EH (cell line): ENCODE measurements around the gene NEURL1B.

Experiments used
- DNase-seq: peaks from one replicate; pipeline ENCODE4 v3.0.0-alpha.2; 2015; ENCODE audit warnings: low read depth

Gene NEURL1B

GRCh38 chr5:172715931-172716682 is 75.0 kb downstream of the NEURL1B start:
- no peak for DNase-seq

- DNase-seq = peak; percentile 84
These were observed 75.8 kb downstream of the NEURL1B start for GRCh38 chr5:172716796-172717313.

GRCh38 chr5:172717481-172718195 is 76.6 kb downstream of the NEURL1B start:
- DNase-seq = no peak

- no peak for DNase-seq
These were observed 77.6 kb downstream of the NEURL1B start for GRCh38 chr5:172718527-172719114.

GRCh38 chr5:172719211-172719610 is 78.1 kb downstream of the NEURL1B start:
- no peak for DNase-seq

GRCh38 chr5:172720655-172721054 is 79.6 kb downstream of the NEURL1B start:
- no peak for DNase-seq

- DNase-seq = peak; percentile 46
These were observed 80.6 kb downstream of the NEURL1B start for GRCh38 chr5:172721455-172722326.

- peak; percentile 23 for DNase-seq
These were observed 81.3 kb downstream of the NEURL1B start for GRCh38 chr5:172722327-172722815.

GRCh38 chr5:172723508-172723907 is 82.4 kb downstream of the NEURL1B start:
- no peak for DNase-seq

GRCh38 chr5:172724242-172725183 is 83.5 kb downstream of the NEURL1B start:
- DNase-seq = no peak

- no peak for DNase-seq
These were observed 84.2 kb downstream of the NEURL1B start for GRCh38 chr5:172725273-172725672.

- DNase-seq = no peak
These were observed 84.7 kb downstream of the NEURL1B start for GRCh38 chr5:172725785-172726184.

- DNase-seq = no peak
These were observed 85.9 kb downstream of the NEURL1B start for GRCh38 chr5:172726966-172727365.

GRCh38 chr5:172727551-172727950 is 86.5 kb downstream of the NEURL1B start:
- DNase-seq = no peak

- DNase-seq = no peak
These were observed 87.6 kb downstream of the NEURL1B start for GRCh38 chr5:172728481-172729241.

GRCh38 chr5:172729588-172729987 is 88.5 kb downstream of the NEURL1B start:
- no peak for DNase-seq

- no peak for DNase-seq
These were observed 89.2 kb downstream of the NEURL1B start for GRCh38 chr5:172730222-172730621.

GRCh38 chr5:172730981-172731679 is 90.1 kb downstream of the NEURL1B start:
- DNase-seq = peak; percentile 23

GRCh38 chr5:172731680-172732074 is 90.6 kb downstream of the NEURL1B start:
- no peak for DNase-seq
